OCI-LY1 (cell line): Measurements from ENCODE around the gene LMF1.

Experiments used
- H2AFZ ChIP-seq: fragments of 200-600 bp; sonication (generic), shearing (Covaris generic); 2 replicates; pipeline ENCODE4 v1.6.0; 2014; ENCODE audit warnings: antibody characterized with exemption, mild to moderate bottlenecking, low read length
- H3F3A ChIP-seq: fragments of 200-600 bp; sonication (generic), shearing (Covaris generic); 2 replicates; pipeline ENCODE4 v1.6.0; 2014; ENCODE audit warnings: mild to moderate bottlenecking, antibody characterized with exemption, low read length, moderate library complexity; ENCODE audit not compliant: insufficient read depth
- H3K27ac ChIP-seq: fragments of 200-600 bp; sonication (generic); 2 replicates; pipeline ENCODE4 v1.5.1; 2014; ENCODE audit warnings: low read length, mixed run types, mild to moderate bottlenecking, low read depth; ENCODE audit not compliant: poor library complexity, severe bottlenecking
- H3K27me3 ChIP-seq: fragments of 200-600 bp; sonication (generic); 2 replicates; pipeline ENCODE4 v1.6.0; 2014; ENCODE audit warnings: antibody characterized with exemption, mild to moderate bottlenecking, low read length, moderate library complexity; ENCODE audit not compliant: insufficient read depth
- H3K36me3 ChIP-seq: fragments of 200-600 bp; sonication (generic); 2 replicates; pipeline ENCODE4 v1.6.1; 2014; ENCODE audit warnings: mild to moderate bottlenecking, antibody characterized with exemption, low read length, moderate library complexity, mixed read lengths; ENCODE audit not compliant: insufficient read depth
- H3K4me1 ChIP-seq: fragments of 200-600 bp; sonication (generic); 2 replicates; pipeline ENCODE4 v1.5.1; 2014; ENCODE audit warnings: mild to moderate bottlenecking, low read length, moderate library complexity; ENCODE audit not compliant: insufficient read depth, severe bottlenecking
- H3K4me2 ChIP-seq: fragments of 200-600 bp; sonication (generic), shearing (Covaris generic); 2 replicates; pipeline ENCODE4 v1.6.1; 2014; ENCODE audit warnings: low read length
- H3K4me3 ChIP-seq: fragments of 200-600 bp; sonication (generic); 2 replicates; pipeline ENCODE4 v1.5.1; 2014; ENCODE audit warnings: low read length, low read depth, mild to moderate bottlenecking, mixed read lengths; ENCODE audit not compliant: poor library complexity, severe bottlenecking
- H3K79me2 ChIP-seq: fragments of 200-600 bp; shearing (Covaris generic); 2 replicates; pipeline ENCODE4 v1.6.1; 2016; ENCODE audit warnings: mixed run types, low read length, mixed read lengths; ENCODE audit not compliant: insufficient read depth
- H3K9ac ChIP-seq: fragments of 200-600 bp; sonication (generic), shearing (Covaris generic); 2 replicates; pipeline ENCODE4 v1.6.1; 2014; ENCODE audit warnings: mild to moderate bottlenecking, low read length, mixed read lengths
- H3K9me2 ChIP-seq: fragments of 200-600 bp; sonication (generic), shearing (Covaris generic); 2 replicates; pipeline ENCODE4 v1.6.1; 2014; ENCODE audit warnings: low read depth, mild to moderate bottlenecking, low read length, mixed read lengths
- H3K9me3 ChIP-seq: fragments of 200-600 bp; shearing (Covaris generic); 2 replicates; pipeline ENCODE4 v1.6.1; 2014; ENCODE audit warnings: low read length, mixed read lengths
- H4K20me1 ChIP-seq: fragments of 200-600 bp; sonication (generic), shearing (Covaris generic); 2 replicates; pipeline ENCODE4 v1.6.0; 2016; ENCODE audit warnings: mild to moderate bottlenecking, low read length; ENCODE audit not compliant: insufficient read depth
- EZH2 ChIP-seq: fragments of 200-600 bp; sonication (generic), shearing (Covaris generic); IDR thresholded peaks from 2 replicates; pipeline ENCODE4 v1.8.0; 2017; ENCODE audit warnings: borderline replicate concordance, mixed run types, mild to moderate bottlenecking, antibody characterized with exemption, low read length, moderate library complexity, mixed read lengths
- TF ChIP-seq, protein P1 (sequence below): fragments of 200-600 bp; sonication (generic), shearing (Covaris generic); IDR thresholded peaks from 2 replicates; pipeline ENCODE4 v1.5.1; 2017; ENCODE audit warnings: mild to moderate bottlenecking, antibody characterized with exemption, low read length, moderate library complexity, mixed read lengths

Gene LMF1

DNA sequence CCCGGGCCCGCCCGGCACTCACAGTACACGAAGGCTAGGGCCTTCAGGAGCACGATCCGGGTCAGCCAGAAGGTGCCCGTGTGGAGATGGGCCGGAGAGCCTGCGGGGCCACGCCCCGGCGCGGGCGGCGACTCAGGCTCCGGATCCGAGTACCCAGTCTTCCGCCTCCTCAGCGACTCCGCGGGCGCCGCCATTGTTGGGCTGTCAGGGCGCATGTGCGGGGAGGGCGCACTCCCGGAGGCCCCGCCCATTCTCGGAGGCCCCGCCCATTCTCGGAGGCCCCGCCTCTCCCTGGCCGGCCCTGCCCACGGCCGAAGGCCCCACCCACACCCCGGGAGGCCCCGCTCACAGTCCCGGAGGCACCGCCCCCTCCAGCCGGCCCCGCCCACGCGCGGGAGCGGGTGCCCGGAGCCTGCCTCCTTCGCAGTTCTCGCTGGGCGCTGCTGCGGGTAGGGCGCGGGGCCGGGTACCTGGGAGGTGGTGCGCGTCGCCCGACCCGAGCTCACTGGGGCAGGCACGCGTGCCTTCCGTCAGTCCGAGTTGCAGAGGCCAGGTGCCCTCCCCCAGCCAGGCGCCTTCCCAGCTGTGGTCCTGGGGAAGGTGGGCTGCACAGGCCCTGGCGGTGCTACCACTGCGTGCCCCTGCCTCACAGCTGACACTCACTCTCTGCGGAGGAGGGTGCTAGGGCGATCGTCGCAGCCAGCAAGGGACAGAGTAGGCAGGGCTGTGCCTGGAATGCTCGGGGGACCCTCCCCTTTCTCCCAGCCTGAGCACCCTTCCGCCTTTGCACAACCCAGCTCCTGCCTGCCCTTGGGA is at the start of gene LMF1:
TSS of gene LMF1 (minus strand) at position 219 of the 816 bp plus-strand sequence. CDS start at position 215, 4 bp downstream.
- Histone ChIP-seq H3K4me3 (peak within 1 kb of the TSS; percentile 87), H3F3A (no peaks in the 10 kb centered on the region), H2AFZ (no peak within 1 kb of the TSS), H3K9me3 (no peaks in the 10 kb centered on the region), H3K79me2 (no peaks in the 10 kb centered on the region), H3K9ac (peak within 1 kb of the TSS; percentile 77), H4K20me1 (no peaks in the 10 kb centered on the region), H3K4me1 (peaks cover 21% of the 10 kb centered on the region), H3K36me3 (no peaks in the 10 kb centered on the region; the same call in 1 of the 2 replicates), H3K27ac (no peak within 1 kb of the TSS), H3K4me2 (peak within 1 kb of the TSS; percentile 84), H3K27me3 (peaks cover 12% of the 10 kb centered on the region; the same call in 1 of the 2 replicates), H3K9me2 (no peaks in the 10 kb centered on the region)
- TF ChIP-seq, protein P1, sequence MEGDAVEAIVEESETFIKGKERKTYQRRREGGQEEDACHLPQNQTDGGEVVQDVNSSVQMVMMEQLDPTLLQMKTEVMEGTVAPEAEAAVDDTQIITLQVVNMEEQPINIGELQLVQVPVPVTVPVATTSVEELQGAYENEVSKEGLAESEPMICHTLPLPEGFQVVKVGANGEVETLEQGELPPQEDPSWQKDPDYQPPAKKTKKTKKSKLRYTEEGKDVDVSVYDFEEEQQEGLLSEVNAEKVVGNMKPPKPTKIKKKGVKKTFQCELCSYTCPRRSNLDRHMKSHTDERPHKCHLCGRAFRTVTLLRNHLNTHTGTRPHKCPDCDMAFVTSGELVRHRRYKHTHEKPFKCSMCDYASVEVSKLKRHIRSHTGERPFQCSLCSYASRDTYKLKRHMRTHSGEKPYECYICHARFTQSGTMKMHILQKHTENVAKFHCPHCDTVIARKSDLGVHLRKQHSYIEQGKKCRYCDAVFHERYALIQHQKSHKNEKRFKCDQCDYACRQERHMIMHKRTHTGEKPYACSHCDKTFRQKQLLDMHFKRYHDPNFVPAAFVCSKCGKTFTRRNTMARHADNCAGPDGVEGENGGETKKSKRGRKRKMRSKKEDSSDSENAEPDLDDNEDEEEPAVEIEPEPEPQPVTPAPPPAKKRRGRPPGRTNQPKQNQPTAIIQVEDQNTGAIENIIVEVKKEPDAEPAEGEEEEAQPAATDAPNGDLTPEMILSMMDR, result no peak
- TF ChIP-seq EZH2, result no peak

DNA sequence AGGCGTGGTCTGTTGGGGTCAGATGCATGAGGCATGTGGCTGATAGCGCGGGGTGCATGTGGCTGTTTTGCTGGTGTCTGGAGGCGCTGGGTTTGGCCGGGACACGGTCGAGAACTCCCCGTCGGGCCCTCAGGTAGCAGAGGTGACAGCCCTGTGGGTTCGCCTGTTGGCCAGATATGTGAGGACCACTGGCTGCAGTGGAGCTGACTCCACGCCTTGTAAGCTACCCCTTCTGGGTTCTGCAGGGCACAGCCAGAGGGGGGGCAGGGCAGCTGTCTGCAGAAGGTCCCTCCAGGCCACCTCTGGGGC is 49.3 kb upstream of the LMF1 start:
- Histone ChIP-seq H2AFZ (no peak overlapping the region), H4K20me1 (no peaks in the 10 kb centered on the region), H3K36me3 (no peaks in the 10 kb centered on the region), H3K27me3 (0 out of 2 replicates have a peak, but pooled peaks cover 4% of the 10 kb centered on the region), H3F3A (no peaks in the 10 kb centered on the region), H3K4me2 (no peak overlapping the region), H3K4me3 (no peak overlapping the region), H3K9me2 (no peaks in the 10 kb centered on the region), H3K27ac (no peak overlapping the region), H3K9ac (no peak overlapping the region), H3K79me2 (no peaks in the 10 kb centered on the region), H3K9me3 (no peaks in the 10 kb centered on the region), H3K4me1 (no peaks in the 10 kb centered on the region)
- TF ChIP-seq EZH2, result no peak
- TF ChIP-seq, protein P1, result no peak

DNA sequence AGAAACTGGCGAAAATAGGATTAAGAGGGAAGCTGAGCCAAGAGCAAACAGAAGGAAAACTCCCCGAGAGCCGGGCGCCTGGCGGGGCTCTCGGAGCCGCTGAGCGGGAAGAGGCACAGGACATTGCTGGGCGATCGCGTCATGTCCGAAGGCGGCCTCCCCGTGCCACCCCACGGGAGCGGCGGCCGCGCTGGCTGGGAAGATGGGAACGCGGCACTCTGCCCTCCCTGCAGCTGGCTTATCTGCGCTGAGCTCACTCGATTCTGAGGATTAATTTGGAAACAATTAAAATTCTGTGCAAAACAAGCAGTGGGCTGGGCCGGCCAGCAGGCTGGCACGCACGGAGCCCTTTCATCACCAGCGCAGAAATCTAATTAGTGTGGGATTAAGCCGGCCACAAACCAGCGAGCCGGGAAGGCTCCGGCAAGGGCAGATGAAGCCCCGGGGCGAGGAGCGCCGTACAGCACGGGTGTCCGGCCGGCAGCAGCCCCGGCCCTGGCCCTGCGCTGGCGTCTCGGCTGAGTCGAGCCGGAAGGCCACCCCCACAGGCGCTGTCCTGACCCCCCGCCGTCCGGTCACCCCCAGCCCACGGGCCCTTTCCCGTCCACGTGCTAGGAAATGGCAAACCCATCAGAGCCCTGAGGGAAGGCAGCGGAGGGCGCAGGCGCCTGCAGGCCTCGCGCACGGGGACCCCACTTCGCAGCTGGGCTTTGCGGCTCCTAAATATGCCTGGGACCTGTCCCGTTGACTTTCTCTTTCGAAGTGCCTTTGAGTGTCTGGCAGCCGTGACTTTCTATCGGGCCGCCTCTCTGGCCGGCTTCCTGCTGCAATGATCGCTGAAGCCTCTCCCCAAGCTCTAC is 48.7 kb upstream of the LMF1 start:
- H3K9me2 ChIP-seq, result no peaks in the 10 kb centered on the region
- H3K4me1 ChIP-seq, result no peaks in the 10 kb centered on the region
- no peak overlapping the region for H3K4me2 ChIP-seq
- H3K9ac ChIP-seq, result no peak overlapping the region
- H3K36me3 ChIP-seq, result no peaks in the 10 kb centered on the region
- no peak overlapping the region for H3K4me3 ChIP-seq
- no peak overlapping the region for H3K27ac ChIP-seq
- no peak overlapping the region for H2AFZ ChIP-seq
- no peaks in the 10 kb centered on the region for H3K9me3 ChIP-seq
- H3K79me2 ChIP-seq, result no peaks in the 10 kb centered on the region
- H3F3A ChIP-seq, result no peaks in the 10 kb centered on the region
- no peaks in the 10 kb centered on the region for H4K20me1 ChIP-seq
- 0 out of 2 replicates have a peak, but pooled peaks cover 4% of the 10 kb centered on the region for H3K27me3 ChIP-seq
- TF ChIP-seq, protein P1, result no peak
- no peak for TF ChIP-seq EZH2
